COLO668 (cell line): ENCODE results near the gene UBA6.

Source experiments
- DNase-seq: peaks from one replicate; lab custom pipeline; 2025; ENCODE audit not compliant: unreplicated experiment; lab: John Stamatoyannopoulos, UW

Gene UBA6

DNA sequence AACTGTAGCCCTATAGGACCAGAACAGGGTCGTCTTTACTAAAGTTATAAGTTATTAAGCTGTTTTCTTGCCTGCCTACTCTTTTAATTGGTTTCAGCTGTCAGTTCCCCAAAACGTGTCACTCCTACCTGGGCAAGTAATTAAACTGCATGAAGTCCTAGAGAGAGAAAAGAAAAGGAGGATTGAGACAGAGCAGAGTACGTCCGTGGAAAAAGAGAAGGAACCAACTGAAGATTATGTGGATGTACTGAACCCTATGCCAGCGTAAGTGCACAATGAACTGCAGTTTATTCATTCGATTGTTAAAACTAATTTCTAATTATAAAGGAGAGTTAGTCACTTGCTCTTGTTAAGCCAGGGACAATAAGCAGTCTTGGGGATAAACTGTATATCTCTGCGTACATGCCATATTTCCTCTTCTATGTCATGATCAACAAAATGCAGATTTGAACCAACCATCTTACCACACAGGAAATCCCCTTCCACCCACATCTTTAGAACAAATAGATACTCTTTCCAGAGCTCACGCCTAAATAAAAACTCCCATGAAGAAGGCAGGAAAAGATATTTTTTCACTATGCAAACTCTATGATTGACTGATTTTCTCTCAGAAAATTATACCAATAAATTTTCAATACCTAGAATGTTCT is 119.6 kb downstream of the UBA6 start:
- DNase-seq = no peak

DNA sequence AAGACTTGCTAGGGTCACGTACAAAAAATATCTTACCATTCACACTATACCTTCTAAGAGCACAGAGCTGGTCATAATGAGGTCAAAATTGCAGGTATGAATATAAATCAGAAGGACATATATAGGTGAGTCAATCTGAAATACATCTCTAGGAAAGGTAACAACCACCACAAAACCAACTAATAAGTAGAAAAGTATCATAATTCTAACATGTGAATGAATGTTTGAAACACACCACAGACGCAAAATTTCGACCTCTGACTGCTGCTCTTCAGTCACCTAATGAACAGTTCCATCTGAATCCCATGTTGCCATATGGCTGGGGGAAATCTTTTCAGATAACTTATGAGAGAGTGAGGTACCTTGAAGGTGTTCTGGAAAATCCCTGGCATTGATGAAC is 120.4 kb downstream of the UBA6 start:
- DNase-seq = no peak

DNA sequence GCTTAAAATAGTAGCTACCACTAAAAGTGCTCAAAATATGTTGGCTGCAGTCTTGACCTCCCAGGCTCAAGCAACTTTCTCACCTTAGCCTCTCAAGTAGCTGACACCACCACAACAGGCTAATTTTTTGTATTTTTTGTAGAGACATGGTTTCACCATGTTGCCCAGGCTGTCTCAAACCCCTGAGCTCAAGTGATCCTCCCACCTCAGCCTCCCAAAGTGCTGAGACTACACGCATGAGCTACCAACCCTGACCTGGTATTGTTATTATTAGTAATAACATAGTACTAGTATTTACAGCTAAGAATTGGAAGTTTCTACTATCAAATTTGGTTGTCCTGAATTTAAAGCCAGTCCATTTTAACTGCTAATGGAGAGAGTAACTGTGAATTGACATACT is 124.4 kb downstream of the UBA6 start:
- no peak for DNase-seq

DNA sequence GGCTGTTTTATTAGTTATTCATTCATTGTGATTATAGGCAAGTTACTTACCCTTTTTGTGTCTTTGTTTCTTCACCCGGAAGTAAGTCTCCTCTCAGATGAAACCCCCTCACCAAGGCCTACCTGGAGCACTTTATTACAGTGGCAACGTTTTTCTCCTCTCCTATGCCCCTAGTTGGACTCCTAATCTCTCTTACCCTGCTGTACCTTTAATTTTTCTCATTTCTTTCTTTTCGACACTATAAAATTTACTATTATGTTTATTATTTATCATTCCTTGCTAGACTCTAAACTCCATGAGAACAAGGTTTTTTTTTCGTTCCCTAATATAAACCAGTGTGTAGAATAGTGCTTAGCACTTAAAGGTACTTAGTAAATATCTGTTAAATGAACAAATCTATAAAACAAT is 124.9 kb downstream of the UBA6 start:
- DNase-seq = no peak

DNA sequence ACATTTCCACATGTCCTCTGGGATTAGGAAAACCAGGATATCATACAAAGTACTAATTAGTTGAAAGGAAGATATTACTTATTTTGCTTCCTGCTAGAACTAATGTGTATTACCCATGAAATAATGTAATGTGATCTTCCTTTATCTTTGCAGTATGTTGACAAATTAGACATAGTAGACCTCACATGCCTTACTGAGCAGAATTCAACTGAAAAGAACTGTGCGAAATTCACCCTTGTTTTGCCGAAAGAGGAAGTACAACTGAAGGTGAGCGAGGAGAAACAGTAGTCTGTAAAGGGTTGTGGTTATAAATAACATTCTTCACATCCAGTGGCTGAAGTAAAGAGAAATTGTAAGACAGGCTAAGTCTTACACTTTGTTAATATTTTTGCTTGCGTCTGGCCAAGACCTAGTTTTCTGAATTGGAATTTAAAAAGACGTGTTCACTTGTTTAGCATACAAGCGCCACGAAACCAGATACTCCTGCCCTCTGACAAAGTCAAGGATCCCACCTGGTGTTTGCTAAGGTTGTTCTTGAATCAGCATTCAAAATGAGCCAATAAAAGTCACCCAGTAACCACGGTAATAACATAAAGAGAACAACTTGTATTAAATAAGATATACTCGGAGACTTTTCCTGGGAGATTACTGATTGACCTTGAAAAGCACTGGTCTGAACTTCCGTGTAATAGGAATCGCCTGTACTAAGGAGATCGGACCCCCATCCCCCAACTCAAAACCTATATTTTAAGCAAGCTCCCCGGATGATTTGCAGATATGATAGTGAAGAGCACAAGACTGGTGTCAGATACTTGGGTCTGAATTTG is 125.5 kb downstream of the UBA6 start:
- peak; percentile 65 for DNase-seq

DNA sequence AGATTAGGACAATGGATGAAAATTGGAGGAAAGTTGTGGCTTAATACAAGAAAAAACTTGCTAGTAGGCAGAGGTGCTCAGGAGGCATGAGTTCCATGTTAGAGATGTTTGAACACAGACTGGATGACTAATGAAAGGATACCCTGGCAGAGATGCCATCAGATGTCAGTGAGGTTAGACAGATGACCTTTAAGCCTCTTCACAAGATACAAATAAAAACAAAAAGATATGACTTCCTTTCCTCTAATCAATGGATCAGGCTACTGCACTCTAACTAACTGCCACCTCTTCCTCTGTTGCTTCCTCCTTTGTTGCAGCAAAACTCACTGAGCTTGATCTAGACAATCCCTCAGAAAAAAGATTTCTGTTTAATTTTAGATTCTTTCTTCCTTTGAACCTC is 127.8 kb downstream of the UBA6 start:
- DNase-seq = no peak

DNA sequence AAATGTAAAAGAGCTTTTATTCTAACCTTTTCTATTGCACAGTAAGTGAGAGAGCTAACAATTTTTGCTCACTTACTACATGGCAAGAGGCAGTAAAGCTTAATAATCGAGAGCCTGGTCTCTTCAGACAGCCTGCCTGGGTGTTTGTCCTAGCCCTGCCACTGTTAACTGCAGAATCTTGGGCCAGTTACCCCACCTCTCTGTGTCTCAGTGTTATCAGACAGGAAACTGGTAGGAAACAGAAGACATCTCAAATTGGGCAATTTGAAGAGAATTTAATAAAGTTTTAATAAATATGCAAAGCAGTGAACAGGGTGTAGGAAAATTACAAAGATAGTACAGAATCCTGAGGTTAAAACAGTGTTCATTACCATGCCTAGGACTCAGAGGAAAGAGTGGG is 129.0 kb downstream of the UBA6 start:
- no peak for DNase-seq

DNA sequence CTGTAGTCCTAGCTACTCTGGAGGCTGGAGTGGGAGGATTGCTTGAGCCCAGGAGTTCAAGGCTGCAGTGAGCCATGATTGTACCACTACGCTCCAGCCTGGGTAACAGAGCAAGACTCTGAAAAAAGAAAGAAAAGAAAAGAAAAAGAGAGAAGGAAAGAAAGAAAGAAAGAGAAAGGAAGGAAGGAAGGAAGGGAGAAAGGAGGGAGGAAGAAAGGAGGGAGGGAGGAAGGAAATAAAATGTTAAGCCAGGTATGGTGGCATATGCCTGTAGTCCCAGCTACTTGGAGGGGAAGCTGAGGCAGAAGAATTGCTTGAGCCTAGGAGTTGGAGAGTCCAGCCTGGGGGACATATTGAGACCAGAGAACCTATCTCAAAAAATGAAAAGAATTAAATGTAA is 130.4 kb downstream of the UBA6 start:
- DNase-seq = no peak

DNA sequence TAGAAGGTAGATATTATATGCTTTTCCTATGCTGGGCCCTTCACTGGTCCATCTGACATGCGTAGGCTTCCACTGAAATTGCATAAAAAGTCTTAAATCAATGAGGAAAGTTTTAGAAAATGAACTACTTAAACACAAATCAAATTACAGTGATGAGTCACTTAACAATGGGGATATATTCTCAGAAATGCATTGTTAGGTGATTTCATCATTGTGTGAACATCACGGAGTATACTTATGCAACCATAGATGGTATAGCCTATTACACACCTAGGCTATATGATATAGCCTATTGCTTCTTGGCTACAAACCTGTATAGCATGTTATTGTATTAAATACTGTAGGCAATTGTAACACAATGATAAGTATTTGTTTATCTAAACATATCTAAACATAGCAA is 132.1 kb downstream of the UBA6 start:
- no peak for DNase-seq

DNA sequence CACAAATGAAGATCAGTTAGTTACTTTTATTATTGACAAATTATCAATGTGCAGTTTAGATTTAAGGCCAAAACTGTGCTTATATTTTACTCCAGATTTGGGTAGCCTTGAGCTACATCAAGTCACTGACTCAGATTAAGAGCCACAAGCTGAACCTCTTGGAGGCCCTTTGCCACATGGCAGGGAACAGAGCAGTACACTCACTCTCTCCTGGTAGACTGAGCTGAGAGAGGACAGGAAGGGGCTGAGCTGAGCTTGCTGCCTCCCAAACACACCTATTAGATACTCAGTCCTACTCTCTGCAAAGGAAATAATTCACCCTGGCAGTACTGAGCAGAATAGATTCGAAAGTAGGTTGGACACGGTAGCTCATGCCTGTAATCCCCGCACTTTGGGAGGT is 134.6 kb downstream of the UBA6 start:
- no peak for DNase-seq

DNA sequence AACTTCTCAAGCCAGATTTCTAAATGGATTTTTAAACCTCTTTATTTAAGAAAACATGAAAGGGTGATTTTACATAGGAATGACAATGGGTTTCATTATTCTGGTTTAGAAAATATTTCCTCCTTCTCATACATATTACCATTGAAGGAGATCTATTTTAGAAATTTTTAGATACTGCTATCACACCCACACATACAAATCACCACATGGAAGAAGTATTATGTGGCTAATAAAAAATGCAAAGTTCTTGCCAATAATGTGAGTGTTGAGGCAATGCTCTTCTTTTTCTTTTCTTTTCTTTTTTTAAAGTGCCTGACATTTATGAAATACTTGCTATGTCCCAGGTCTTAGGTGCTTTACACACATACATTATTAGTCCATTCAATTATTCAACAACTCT is 135.7 kb downstream of the UBA6 start:
- no peak for DNase-seq
